ENCODE results near the gene GLO1. TPM values are rescaled to one million over a fixed set of nuclear protein-coding genes. Genes with fewer than 3 reads are reported as not detected.

GLO1 gene
- total RNA-seq, 1 donor: 154 TPM

DNA sequence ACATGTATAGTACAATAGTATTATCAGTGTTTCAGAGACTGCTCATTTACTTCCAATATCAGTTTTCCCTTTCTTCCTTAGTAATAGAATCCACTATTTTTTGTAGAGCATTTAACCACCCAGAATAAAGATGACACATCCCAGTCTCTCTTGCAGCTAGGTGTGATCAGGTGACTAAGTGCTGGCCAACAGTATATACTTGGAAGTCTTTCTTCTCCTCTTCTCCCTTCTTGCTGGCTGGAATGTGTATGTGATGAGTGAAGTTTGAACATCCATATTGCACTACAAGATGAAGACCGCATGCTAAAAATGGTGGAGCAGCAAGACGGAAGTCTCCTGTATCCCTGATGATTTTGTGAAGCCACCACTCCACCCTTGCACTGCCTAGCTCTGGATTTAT, 48.7 kb downstream of the GLO1 start:
- TF ChIP-seq, protein P1, sequence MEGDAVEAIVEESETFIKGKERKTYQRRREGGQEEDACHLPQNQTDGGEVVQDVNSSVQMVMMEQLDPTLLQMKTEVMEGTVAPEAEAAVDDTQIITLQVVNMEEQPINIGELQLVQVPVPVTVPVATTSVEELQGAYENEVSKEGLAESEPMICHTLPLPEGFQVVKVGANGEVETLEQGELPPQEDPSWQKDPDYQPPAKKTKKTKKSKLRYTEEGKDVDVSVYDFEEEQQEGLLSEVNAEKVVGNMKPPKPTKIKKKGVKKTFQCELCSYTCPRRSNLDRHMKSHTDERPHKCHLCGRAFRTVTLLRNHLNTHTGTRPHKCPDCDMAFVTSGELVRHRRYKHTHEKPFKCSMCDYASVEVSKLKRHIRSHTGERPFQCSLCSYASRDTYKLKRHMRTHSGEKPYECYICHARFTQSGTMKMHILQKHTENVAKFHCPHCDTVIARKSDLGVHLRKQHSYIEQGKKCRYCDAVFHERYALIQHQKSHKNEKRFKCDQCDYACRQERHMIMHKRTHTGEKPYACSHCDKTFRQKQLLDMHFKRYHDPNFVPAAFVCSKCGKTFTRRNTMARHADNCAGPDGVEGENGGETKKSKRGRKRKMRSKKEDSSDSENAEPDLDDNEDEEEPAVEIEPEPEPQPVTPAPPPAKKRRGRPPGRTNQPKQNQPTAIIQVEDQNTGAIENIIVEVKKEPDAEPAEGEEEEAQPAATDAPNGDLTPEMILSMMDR (IDR thresholded peaks at IDR 0.05; ENCODE audit: insufficient read depth, low read depth, low read length): no peak
- no peak overlapping the region for H3K4me3 ChIP-seq (ENCODE audit: low read depth, low read length)
- no peak for DNase-seq (ENCODE audit: low read depth)

DNA sequence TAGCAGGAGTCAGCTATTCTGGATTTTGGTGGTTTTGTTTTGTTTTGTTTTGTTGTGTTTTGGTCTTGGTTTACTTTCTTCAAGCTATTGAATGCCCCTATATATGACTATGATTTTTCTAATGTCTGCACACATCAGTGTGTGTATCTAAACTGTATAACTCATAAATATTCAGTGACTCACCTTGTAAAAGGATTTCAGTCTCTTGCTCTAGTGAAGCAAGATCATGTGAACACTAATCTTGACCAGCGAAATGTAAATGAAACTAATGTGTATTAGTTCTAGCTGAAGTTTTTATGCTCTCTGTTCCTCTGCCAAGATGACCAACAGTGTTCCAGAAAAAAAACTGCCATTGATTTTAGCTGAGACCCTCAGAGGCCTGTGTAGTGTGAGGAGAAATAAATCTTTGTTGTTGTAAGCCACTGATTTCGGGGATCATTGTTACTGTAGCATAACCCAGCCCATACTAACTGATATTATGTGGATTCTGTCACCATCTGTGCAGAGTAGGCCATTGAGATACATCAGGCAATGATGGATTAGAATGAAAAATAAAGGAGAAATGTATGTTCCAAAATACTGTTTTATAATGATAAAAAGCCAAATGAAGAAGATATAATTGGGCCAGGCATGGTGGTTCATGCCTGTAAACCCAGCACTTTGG, 51.7 kb downstream of the GLO1 start:
- no peak overlapping the region for H3K4me3 ChIP-seq (ENCODE audit: low read depth, low read length)
- peak; percentile 50 for DNase-seq (ENCODE audit: low read depth)
- TF ChIP-seq, protein P1 (IDR thresholded peaks at IDR 0.05; ENCODE audit: insufficient read depth, low read depth, low read length): no peak

DNA sequence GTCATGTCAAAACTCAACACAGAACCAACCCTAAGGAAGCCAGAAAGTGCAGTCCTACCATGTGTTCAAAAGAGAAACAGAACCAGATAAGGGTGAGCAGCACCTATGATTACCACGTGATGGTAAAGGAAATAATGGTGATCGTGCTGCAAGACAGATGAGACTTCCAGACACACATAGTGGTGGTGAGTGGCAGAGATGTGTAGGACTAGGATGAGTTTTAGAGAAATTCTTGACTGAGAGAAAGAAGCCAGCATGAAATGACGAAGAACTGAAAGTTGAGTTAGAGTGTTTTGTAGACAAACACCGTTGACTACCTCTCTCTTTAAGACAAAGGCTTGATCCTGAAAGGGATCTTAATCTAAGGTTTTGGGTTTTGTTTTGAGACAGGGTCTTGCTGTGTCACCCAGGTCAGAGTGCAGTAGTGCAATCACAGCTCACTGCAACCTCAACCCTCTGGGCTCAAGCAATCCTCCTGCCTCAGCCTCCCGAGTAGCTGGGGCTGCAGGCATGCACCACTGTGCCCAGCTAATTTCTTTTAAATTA, 52.7 kb downstream of the GLO1 start:
- H3K4me3 ChIP-seq (ENCODE audit: low read depth, low read length): no peak overlapping the region
- TF ChIP-seq, protein P1 (IDR thresholded peaks at IDR 0.05; ENCODE audit: insufficient read depth, low read depth, low read length): no peak
- DNase-seq (ENCODE audit: low read depth): no peak

DNA sequence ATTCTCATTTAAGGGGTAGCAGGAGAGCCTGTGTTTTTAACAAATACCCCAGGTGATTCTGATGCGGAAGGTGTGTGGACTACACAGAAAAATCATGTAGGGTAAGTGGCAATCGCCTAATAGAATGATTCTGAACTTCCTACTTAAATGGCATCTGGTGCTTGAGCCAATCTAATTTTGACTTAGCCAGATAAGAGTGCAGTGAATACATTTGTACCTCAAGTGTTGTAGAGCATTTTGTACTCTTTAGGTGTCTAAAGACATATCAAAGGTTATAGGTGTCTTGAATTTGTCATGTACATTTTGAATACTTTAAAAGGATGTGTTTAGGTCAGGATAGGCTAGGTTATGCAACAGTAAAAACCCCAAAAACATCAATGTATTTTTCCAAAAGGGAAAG, 53.2 kb downstream of the GLO1 start:
- no peak overlapping the region for H3K4me3 ChIP-seq (ENCODE audit: low read depth, low read length)
- TF ChIP-seq, protein P1 (IDR thresholded peaks at IDR 0.05; ENCODE audit: insufficient read depth, low read depth, low read length): no peak
- no peak for DNase-seq (ENCODE audit: low read depth)

DNA sequence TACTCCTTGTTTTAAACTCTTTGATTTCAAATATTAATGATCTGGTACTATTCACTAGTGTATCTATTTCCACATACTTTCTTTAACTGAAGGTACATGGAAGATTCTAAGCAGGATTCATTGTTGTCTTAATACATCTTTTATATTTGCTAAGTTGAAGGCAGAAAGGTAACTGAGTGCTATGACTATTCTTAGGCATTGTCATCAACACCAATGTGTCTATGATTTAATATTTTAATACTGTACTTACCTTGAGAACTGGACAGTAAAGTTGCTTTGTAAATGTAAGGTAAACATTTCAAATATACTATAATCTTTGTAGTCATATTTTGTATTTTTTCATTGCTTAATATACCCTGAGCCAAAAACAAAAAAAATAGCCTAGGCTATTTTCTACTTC, 54.3 kb downstream of the GLO1 start:
- H3K4me3 ChIP-seq (ENCODE audit: low read depth, low read length): no peak overlapping the region
- TF ChIP-seq, protein P1 (IDR thresholded peaks at IDR 0.05; ENCODE audit: insufficient read depth, low read depth, low read length): no peak
- no peak for DNase-seq (ENCODE audit: low read depth)

DNA sequence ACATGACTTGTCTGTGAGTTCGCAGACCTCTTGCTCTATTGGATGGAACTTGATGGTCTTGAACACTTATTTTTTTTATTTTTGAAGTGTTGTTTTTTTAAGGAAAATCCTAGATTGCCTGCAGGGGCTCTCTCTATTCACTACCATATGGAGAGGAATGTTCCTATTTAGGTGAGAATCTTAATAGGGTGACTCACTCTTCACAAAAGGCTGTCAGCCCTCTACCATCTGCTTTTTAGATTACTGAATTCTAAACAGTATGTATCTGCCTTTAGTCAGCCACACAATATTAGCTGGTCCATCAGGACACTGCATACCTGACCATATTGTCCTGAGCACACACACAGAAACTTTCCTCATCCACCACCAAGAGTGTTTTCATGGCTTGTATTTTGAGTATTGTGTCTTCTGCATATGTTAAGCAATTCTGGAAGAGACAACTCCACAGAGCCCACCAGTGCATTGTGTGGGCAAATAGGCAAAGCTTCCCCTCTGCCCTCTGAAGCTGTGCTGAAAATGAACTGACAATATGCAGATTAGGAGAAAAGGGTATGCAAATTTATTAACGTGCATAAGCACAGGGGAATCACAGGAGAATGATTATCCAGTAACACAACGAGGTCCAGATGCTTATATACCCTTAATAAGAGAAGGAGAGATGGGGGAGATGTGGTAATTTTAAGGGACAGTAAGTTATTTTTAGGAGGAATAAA, 56.6 kb downstream of the GLO1 start:
- no peak overlapping the region for H3K4me3 ChIP-seq (ENCODE audit: low read depth, low read length)
- TF ChIP-seq, protein P1 (IDR thresholded peaks at IDR 0.05; ENCODE audit: insufficient read depth, low read depth, low read length): no peak
- DNase-seq (ENCODE audit: low read depth): peak; percentile 15
